ENCODE results near the gene CHST10.

The CHST10 gene

GRCh38 chr2:100437751-100438150 is 20.3 kb upstream of the CHST10 start:
- no peak for TF ChIP-seq CTCF (conservative IDR thresholded peaks at IDR 0.05; ENCODE audit: low read depth, low read length)
- no peak overlapping the region for H3K4me3 ChIP-seq (ENCODE audit: low read depth, low read length)
- no peak for DNase-seq (ENCODE audit: low read depth)

- TF ChIP-seq CTCF (conservative IDR thresholded peaks at IDR 0.05; ENCODE audit: low read depth, low read length): no peak
- H3K4me3 ChIP-seq (ENCODE audit: low read depth, low read length): no peak overlapping the region
- DNase-seq (ENCODE audit: low read depth): no peak
Observed at GRCh38 chr2:100429726-100430125, 12.3 kb upstream of the CHST10 start.

GRCh38 chr2:100427627-100428258 is 10.3 kb upstream of the CHST10 start:
- peak; percentile 71 for TF ChIP-seq CTCF (conservative IDR thresholded peaks at IDR 0.05; ENCODE audit: low read depth, low read length)
- peak; percentile 77 for DNase-seq (ENCODE audit: low read depth)

GRCh38 chr2:100427111-100427510 is 9.6 kb upstream of the CHST10 start:
- DNase-seq (ENCODE audit: low read depth): no peak
- no peak for TF ChIP-seq CTCF (conservative IDR thresholded peaks at IDR 0.05; ENCODE audit: low read depth, low read length)
- H3K4me3 ChIP-seq (ENCODE audit: low read depth, low read length): no peak overlapping the region

More at GRCh38 chr2:100427627-100428258, 10.3 kb upstream of the CHST10 start:
- no peak overlapping the region for H3K4me3 ChIP-seq (ENCODE audit: low read depth, low read length)

- DNase-seq (ENCODE audit: low read depth): no peak
- no peak overlapping the region for H3K4me3 ChIP-seq (ENCODE audit: low read depth, low read length)
- TF ChIP-seq CTCF (conservative IDR thresholded peaks at IDR 0.05; ENCODE audit: low read depth, low read length): no peak
Observed at GRCh38 chr2:100426384-100426720, 8.9 kb upstream of the CHST10 start.

- no peak for DNase-seq (ENCODE audit: low read depth)
- no peak overlapping the region for H3K4me3 ChIP-seq (ENCODE audit: low read depth, low read length)
- no peak for TF ChIP-seq CTCF (conservative IDR thresholded peaks at IDR 0.05; ENCODE audit: low read depth, low read length)
Observed at GRCh38 chr2:100425573-100426383, 8.3 kb upstream of the CHST10 start.

GRCh38 chr2:100425107-100425506 is 7.6 kb upstream of the CHST10 start:
- DNase-seq (ENCODE audit: low read depth): no peak
- TF ChIP-seq CTCF (conservative IDR thresholded peaks at IDR 0.05; ENCODE audit: low read depth, low read length): no peak
- no peak overlapping the region for H3K4me3 ChIP-seq (ENCODE audit: low read depth, low read length)

All from choroid plexus epithelial cell (primary cell).